B cell (primary cell): ENCODE measurements around the gene LILRB4. TPM values are rescaled to one million over a fixed set of nuclear protein-coding genes. Genes with fewer than 3 reads are reported as not detected.

Source experiments
- ATAC-seq: fragments of 200-7000 bp; cut with Tn5 transposase; one replicate; pipeline ENCODE4 v1.10.0; 2021; ENCODE audit warnings: low read depth, mild to moderate bottlenecking, moderate number of reproducible peaks, moderate library complexity
- CTCF ChIA-PET: fragments of 350-600 bp; sonication (Branson Sonifier 250); formaldehyde crosslinking; loops from one replicate; lab custom pipeline; 2021; ENCODE audit warnings: antibody characterized with exemption, inconsistent platforms; lab: Charles Lee
- POLR2A ChIA-PET: fragments of 350-600 bp; sonication (Branson Sonifier 250); formaldehyde crosslinking; loops from one replicate; lab custom pipeline; 2021; ENCODE audit warnings: antibody characterized with exemption; lab: Charles Lee
- DNase-seq: peaks from one replicate; pipeline ENCODE4 v3.0.0; 2013
- H2AFZ ChIP-seq: 2 replicates; pipeline ENCODE4 v1.6.1; 2012; ENCODE audit warnings: mild to moderate bottlenecking, low read depth, low read length; ENCODE audit not compliant: insufficient read depth, poor library complexity, severe bottlenecking
- H3K27ac ChIP-seq, 2 donors: 1 replicate in 1 of 2; 2 replicates in 1 of 2; pipeline ENCODE4 v1.5.1; 2012 to 2013; ENCODE audit warnings: low read length in 2 of 2, mild to moderate bottlenecking in 2 of 2, moderate library complexity in 1 of 2
- H3K27me3 ChIP-seq, 4 experiments: fragments of 200-600 bp in 1 of 4; sonication (generic) in 1 of 4; replicated peaks in 1 of 4; 1 replicate in 2 of 4; 2 replicates in 2 of 4; pipeline versions ENCODE4 v1.6.1 to v1.7.0; 2013 to 2016; ENCODE audit warnings: low read length in 3 of 4, mild to moderate bottlenecking in 2 of 4, mixed read lengths in 1 of 4, moderate library complexity in 1 of 4; ENCODE audit not compliant: insufficient read depth in 4 of 4, control insufficient read depth in 3 of 4; ENCODE audit errors: control extremely low read depth in 1 of 4
- H3K36me3 ChIP-seq, 2 experiments: replicated peaks in 1 of 2; 1 replicate in 1 of 2; 2 replicates in 1 of 2; pipeline versions ENCODE4 v1.6.1 to v1.7.1; 2013; ENCODE audit warnings: low read length in 1 of 2; ENCODE audit not compliant: insufficient read depth in 2 of 2, control insufficient read depth in 1 of 2; ENCODE audit errors: control extremely low read depth in 1 of 2, extremely low read depth in 1 of 2
- H3K4me1 ChIP-seq, 2 donors: fragments of 200-600 bp in 1 of 2; sonication (generic) in 1 of 2; 1 replicate in 1 of 2; 2 replicates in 1 of 2; pipeline versions ENCODE4 v1.5.1 to v1.6.1; 2013 to 2017; ENCODE audit warnings: low read length in 2 of 2; ENCODE audit not compliant: control insufficient read depth in 2 of 2, insufficient read depth in 2 of 2
- H3K4me2 ChIP-seq: replicated peaks from 2 replicates; pipeline ENCODE3; 2012; ENCODE audit warnings: mild to moderate bottlenecking, low read depth, low read length; ENCODE audit not compliant: poor library complexity, severe bottlenecking
- H3K4me3 ChIP-seq, 5 experiments: fragments of 200-600 bp in 1 of 5; sonication (generic) in 1 of 5; 1 replicate in 3 of 5; 2 replicates in 2 of 5; pipeline versions ENCODE4 v1.5.1 to v1.7.0; 2011 to 2016; ENCODE audit warnings: low read length in 4 of 5, mild to moderate bottlenecking in 4 of 5, low read depth in 2 of 5, control low read depth in 1 of 5, moderate library complexity in 1 of 5; ENCODE audit not compliant: insufficient read depth in 1 of 5; ENCODE audit errors: control extremely low read depth in 1 of 5, extremely low read depth in 1 of 5
- H3K79me2 ChIP-seq: fragments of 200-600 bp; sonication (generic); one replicate; pipeline ENCODE4 v1.6.0; 2016; ENCODE audit warnings: low read length; ENCODE audit not compliant: control insufficient read depth, insufficient read depth
- H3K9ac ChIP-seq: fragments of 200-600 bp; sonication (generic); 2 replicates; pipeline ENCODE4 v1.6.1; 2017; ENCODE audit warnings: mild to moderate bottlenecking, low read length, moderate library complexity
- H3K9me3 ChIP-seq, 3 donors: one replicate each; pipeline versions ENCODE4 v1.6.1 to v1.7.1; 2013; ENCODE audit warnings: low read length in 2 of 3; ENCODE audit not compliant: control insufficient read depth in 2 of 3, insufficient read depth in 1 of 3; ENCODE audit errors: control extremely low read depth in 1 of 3
- H4K20me1 ChIP-seq: 2 replicates; pipeline ENCODE4 v1.6.0; 2012; ENCODE audit warnings: mild to moderate bottlenecking, low read length; ENCODE audit not compliant: insufficient read depth, control insufficient read depth, poor library complexity, severe bottlenecking
- H3K27ac Mint-ChIP-seq: one replicate; pipeline ENCODE4 v1.8.0; 2021; ENCODE audit warnings: mixed read lengths
- H3K27me3 Mint-ChIP-seq: one replicate; pipeline ENCODE4 v1.8.0; 2021; ENCODE audit warnings: mixed read lengths
- H3K4me1 Mint-ChIP-seq: one replicate; pipeline ENCODE4 v1.8.0; 2021; ENCODE audit warnings: mixed read lengths
- H3K4me3 Mint-ChIP-seq: one replicate; pipeline ENCODE4 v1.8.0; 2021; ENCODE audit warnings: mixed read lengths
- H3K9me3 Mint-ChIP-seq: one replicate; pipeline ENCODE4 v1.8.0; 2022; ENCODE audit warnings: mixed read lengths; ENCODE audit not compliant: insufficient read depth
- CTCF ChIP-seq: fragments of 200-600 bp; IDR thresholded peaks from one replicate; pipeline ENCODE4 v1.8.0; 2022; ENCODE audit warnings: antibody characterized with exemption, mild to moderate bottlenecking
- EZH2 ChIP-seq: IDR thresholded peaks from 2 replicates; pipeline ENCODE4 v1.6.1; 2012; ENCODE audit warnings: borderline replicate concordance, low read depth, mild to moderate bottlenecking, moderate library complexity, low read length; ENCODE audit not compliant: insufficient read depth, poor library complexity, severe bottlenecking
- WGBS: methylation state at CpG from one replicate; pipeline ENCODE4 v1.1.5; 2013; ENCODE audit warnings: missing lambda C conversion rate; ENCODE audit not compliant: insufficient coverage; 5-methylcytosine and 5-hydroxymethylcytosine counted together
- intact Hi-C: fragments of 100-400 bp; cut with micrococcal nuclease; formaldehyde crosslinking; loops from one replicate; pipeline ENCODE4 v1.10.0; 2022
- polyA plus RNA-seq: library from polyadenylated mRNA; depleted of rRNA; stranded (reverse); fragments of >200 nt; gene quantifications from 2 replicates; pipeline ENCODE4 v1.2.3, GENCODE V29; 2012
- total RNA-seq, 2 donors: library from RNA; stranded (reverse); fragments of 120-200 nt in 1 of 2; gene quantifications; 1 replicate in 1 of 2; 2 replicates in 1 of 2; pipeline versions ENCODE4 v1.2.3 to v1.2.4, GENCODE V29; 2013 to 2022

LILRB4 gene
- total and polyA plus RNA-seq, 2 donors (not counting 1 experiment from before 2014, with no cell fraction given), result 1.1 to 2.8 TPM

DNA sequence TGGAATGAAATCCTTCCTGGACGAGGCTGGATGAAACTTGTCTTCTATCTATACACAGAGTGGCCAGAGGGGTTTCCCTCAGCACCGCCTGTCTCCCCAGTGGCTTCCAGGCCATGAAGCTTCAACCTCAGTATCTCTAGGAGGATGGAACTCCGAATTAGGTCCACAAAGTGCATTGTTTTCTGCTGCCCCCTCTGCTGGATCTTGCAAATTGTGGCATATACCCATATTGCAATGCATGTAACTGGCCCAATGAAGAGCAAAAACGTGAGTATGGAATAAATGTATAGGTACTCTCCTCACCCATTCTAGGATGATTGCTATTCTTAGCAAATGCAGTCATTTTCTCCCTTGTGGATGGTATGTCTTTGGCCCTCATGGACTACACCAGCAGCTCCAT, 14.7 kb upstream of the LILRB4 start:
- Mint-ChIP-seq H3K9me3 (no peaks in the 10 kb centered on the region), H3K27me3 (peaks cover under 1% of the 10 kb centered on the region), H3K4me3 (no peak overlapping the region), H3K4me1 (peaks cover 4% of the 10 kb centered on the region), H3K27ac (no peak overlapping the region)
- H4K20me1 ChIP-seq, result no peaks in the 10 kb centered on the region
- no peak for TF ChIP-seq CTCF
- TF ChIP-seq EZH2, result no peak
- no peak overlapping the region for H3K9ac ChIP-seq
- H3K27me3 ChIP-seq, result no peaks in the 10 kb centered on the region
- intact Hi-C loops, result no loop called here
- no peaks in the 10 kb centered on the region for H3K36me3 ChIP-seq
- H2AFZ ChIP-seq, result no peak overlapping the region
- no peaks in the 10 kb centered on the region for H3K79me2 ChIP-seq
- DNase-seq (no peak), ATAC-seq (no peak)
- H3K4me3 ChIP-seq, result no peak overlapping the region
- ChIA-PET CTCF (interaction anchor here (0.8 to 2.3 kb wide), 6 partner anchors 9 to 169 kb away, joined by 3 to 12 read pairs (median 5); no protein-coding TSS in a partner anchor), POLR2A (no interaction called here)
- H3K4me2 ChIP-seq, result no peak overlapping the region
- 66% methylated on average over 3 of the region's 4 CpGs for WGBS
- peaks cover 0 to 3% (median 0%) of the 10 kb centered on the region in 3 donors for H3K9me3 ChIP-seq
- H3K27ac ChIP-seq, result no peak overlapping the region
- peaks cover 4% of the 10 kb centered on the region in 2 donors for H3K4me1 ChIP-seq

GRCh38 chr19:54650108-54650655, 12.6 kb upstream of the LILRB4 start:
- no peak for DNase-seq
- Histone ChIP-seq H4K20me1 (no peaks in the 10 kb centered on the region), H3K27ac (no peak overlapping the region), H3K9me3 (no peaks in the 10 kb centered on the region), H3K9ac (no peak overlapping the region), H3K27me3 (no peaks in the 10 kb centered on the region), H3K4me2 (no peak overlapping the region), H3K4me3 (no peak overlapping the region), H3K79me2 (no peaks in the 10 kb centered on the region), H3K36me3 (no peaks in the 10 kb centered on the region), H2AFZ (no peak overlapping the region), H3K4me1 (peaks cover 3% of the 10 kb centered on the region in 2 donors)
- Mint-ChIP-seq H3K27ac (no peak overlapping the region), H3K4me1 (peaks cover 7% of the 10 kb centered on the region), H3K27me3 (no peaks in the 10 kb centered on the region), H3K9me3 (no peaks in the 10 kb centered on the region), H3K4me3 (no peak overlapping the region)
- CTCF ChIA-PET, result interaction anchor here (0.6 to 3.9 kb wide), 7 partner anchors 11 to 526 kb away, joined by 3 to 41 read pairs (median 4); no protein-coding TSS in a partner anchor
- TF ChIP-seq CTCF (no peak), EZH2 (no peak)
- WGBS, result 100% methylated on average over 3 of the region's 6 CpGs
- ATAC-seq, result no peak
- POLR2A ChIA-PET, result interaction anchor here (0.9 kb wide), 1 partner anchor 33 kb away, joined by 4 read pairs; no protein-coding TSS in a partner anchor
- intact Hi-C loops, result loop anchor here (5.0 kb wide), 1 partner anchor 33 kb away; no protein-coding TSS in a partner anchor
